K562 (cell line): ENCODE results near the gene SCAPER.

Experiments
- CEBPB ChIP-seq: fragments of 450-650 bp; IDR thresholded peaks from 2 replicates; pipeline ENCODE4 v1.6.1; 2016; ENCODE audit warnings: missing genetic modification characterization, missing compliant biosample characterization
- RBM14 ChIP-seq: fragments of 200-400 bp; formaldehyde crosslinking; IDR thresholded peaks from 2 replicates; pipeline ENCODE4 v1.6.1; 2018; ENCODE audit warnings: low read depth, mild to moderate bottlenecking, low read length, moderate library complexity, borderline replicate concordance; ENCODE audit not compliant: insufficient read depth
- ZFX ChIP-seq: sonication (generic); formaldehyde crosslinking; IDR thresholded peaks from 2 replicates; pipeline ENCODE4 v1.8.0; 2022; ENCODE audit warnings: mild to moderate bottlenecking, missing genetic modification reagents, moderate library complexity
- ZKSCAN8 ChIP-seq: fragments of 200-800 bp; sonication (Bioruptor generic); IDR thresholded peaks from 2 replicates; pipeline ENCODE4 v1.6.1; 2016; ENCODE audit warnings: missing genetic modification characterization, missing compliant biosample characterization
- ZNF212 ChIP-seq: fragments of 450-650 bp; formaldehyde crosslinking; IDR thresholded peaks from 2 replicates; pipeline ENCODE4 v1.4.0; 2020; ENCODE audit warnings: mild to moderate bottlenecking
- TF ChIP-seq, protein P1 (sequence below): sonication (generic); formaldehyde crosslinking; IDR thresholded peaks from 2 replicates; pipeline ENCODE4 v1.8.0; 2023; ENCODE audit warnings: mild to moderate bottlenecking, missing genetic modification reagents
- TF ChIP-seq, protein P2 (sequence below): fragments of 250-450 bp; sonication (Bioruptor Pico); IDR thresholded peaks from 2 replicates; pipeline ENCODE4 v1.4.0; 2020
- TF ChIP-seq, protein P3 (sequence below), 3 experiments: IDR thresholded peaks in 2 of 3; conservative IDR thresholded peaks in 1 of 3; 2 replicates each; pipeline ENCODE4 v1.5.1; 2011 to 2012; ENCODE audit warnings: low read length in 3 of 3, mild to moderate bottlenecking in 3 of 3, control low read depth in 2 of 3, improper control_type of control experiment in 1 of 3, inconsistent platforms in 1 of 3, low read depth in 1 of 3, mixed read lengths in 1 of 3, moderate library complexity in 1 of 3; ENCODE audit not compliant: insufficient read depth in 2 of 3
- TF ChIP-seq, protein P4 (sequence below): fragments of 250-450 bp; sonication (Bioruptor Pico); IDR thresholded peaks from 2 replicates; pipeline ENCODE4 v1.8.0; 2021; ENCODE audit warnings: borderline replicate concordance, mild to moderate bottlenecking, moderate library complexity; ENCODE audit not compliant: poor library complexity, severe bottlenecking

DNA sequence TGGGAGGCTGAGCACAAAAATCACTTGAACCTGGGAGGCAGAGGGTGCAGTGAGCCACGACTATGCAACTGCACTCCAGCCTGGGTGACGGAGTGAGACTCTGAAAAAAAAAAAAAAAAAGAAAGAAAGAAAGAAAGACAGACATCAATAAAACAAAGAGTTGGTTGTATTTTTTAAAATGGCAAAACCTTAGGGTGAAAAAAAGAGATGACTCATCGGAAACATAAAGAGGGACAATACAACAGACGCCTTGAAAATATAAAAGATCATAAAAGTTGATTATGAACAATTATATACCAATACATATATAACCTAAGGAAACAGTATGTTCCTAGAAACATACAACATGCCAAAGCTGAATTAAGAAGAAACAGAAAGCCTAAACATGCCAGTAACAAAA is 92.8 kb downstream of the SCAPER start:
- TF ChIP-seq CEBPB (tag): no peak
- TF ChIP-seq, protein P1, sequence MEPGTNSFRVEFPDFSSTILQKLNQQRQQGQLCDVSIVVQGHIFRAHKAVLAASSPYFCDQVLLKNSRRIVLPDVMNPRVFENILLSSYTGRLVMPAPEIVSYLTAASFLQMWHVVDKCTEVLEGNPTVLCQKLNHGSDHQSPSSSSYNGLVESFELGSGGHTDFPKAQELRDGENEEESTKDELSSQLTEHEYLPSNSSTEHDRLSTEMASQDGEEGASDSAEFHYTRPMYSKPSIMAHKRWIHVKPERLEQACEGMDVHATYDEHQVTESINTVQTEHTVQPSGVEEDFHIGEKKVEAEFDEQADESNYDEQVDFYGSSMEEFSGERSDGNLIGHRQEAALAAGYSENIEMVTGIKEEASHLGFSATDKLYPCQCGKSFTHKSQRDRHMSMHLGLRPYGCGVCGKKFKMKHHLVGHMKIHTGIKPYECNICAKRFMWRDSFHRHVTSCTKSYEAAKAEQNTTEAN (CRISPR knock-in tag): no peak
- TF ChIP-seq ZFX (CRISPR knock-in tag): no peak
- no peak for TF ChIP-seq ZKSCAN8 (CRISPR knock-in tag)
- TF ChIP-seq, protein P2, sequence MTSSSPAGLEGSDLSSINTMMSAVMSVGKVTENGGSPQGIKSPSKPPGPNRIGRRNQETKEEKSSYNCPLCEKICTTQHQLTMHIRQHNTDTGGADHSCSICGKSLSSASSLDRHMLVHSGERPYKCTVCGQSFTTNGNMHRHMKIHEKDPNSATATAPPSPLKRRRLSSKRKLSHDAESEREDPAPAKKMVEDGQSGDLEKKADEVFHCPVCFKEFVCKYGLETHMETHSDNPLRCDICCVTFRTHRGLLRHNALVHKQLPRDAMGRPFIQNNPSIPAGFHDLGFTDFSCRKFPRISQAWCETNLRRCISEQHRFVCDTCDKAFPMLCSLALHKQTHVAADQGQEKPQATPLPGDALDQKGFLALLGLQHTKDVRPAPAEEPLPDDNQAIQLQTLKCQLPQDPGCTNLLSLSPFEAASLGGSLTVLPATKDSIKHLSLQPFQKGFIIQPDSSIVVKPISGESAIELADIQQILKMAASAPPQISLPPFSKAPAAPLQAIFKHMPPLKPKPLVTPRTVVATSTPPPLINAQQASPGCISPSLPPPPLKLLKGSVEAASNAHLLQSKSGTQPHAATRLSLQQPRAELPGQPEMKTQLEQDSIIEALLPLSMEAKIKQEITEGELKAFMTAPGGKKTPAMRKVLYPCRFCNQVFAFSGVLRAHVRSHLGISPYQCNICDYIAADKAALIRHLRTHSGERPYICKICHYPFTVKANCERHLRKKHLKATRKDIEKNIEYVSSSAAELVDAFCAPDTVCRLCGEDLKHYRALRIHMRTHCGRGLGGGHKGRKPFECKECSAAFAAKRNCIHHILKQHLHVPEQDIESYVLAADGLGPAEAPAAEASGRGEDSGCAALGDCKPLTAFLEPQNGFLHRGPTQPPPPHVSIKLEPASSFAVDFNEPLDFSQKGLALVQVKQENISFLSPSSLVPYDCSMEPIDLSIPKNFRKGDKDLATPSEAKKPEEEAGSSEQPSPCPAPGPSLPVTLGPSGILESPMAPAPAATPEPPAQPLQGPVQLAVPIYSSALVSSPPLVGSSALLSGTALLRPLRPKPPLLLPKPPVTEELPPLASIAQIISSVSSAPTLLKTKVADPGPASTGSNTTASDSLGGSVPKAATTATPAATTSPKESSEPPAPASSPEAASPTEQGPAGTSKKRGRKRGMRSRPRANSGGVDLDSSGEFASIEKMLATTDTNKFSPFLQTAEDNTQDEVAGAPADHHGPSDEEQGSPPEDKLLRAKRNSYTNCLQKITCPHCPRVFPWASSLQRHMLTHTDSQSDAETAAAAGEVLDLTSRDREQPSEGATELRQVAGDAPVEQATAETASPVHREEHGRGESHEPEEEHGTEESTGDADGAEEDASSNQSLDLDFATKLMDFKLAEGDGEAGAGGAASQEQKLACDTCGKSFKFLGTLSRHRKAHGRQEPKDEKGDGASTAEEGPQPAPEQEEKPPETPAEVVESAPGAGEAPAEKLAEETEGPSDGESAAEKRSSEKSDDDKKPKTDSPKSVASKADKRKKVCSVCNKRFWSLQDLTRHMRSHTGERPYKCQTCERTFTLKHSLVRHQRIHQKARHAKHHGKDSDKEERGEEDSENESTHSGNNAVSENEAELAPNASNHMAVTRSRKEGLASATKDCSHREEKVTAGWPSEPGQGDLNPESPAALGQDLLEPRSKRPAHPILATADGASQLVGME (CRISPR knock-in tag): no peak
- TF ChIP-seq ZNF212: no peak
- TF ChIP-seq, protein P3, sequence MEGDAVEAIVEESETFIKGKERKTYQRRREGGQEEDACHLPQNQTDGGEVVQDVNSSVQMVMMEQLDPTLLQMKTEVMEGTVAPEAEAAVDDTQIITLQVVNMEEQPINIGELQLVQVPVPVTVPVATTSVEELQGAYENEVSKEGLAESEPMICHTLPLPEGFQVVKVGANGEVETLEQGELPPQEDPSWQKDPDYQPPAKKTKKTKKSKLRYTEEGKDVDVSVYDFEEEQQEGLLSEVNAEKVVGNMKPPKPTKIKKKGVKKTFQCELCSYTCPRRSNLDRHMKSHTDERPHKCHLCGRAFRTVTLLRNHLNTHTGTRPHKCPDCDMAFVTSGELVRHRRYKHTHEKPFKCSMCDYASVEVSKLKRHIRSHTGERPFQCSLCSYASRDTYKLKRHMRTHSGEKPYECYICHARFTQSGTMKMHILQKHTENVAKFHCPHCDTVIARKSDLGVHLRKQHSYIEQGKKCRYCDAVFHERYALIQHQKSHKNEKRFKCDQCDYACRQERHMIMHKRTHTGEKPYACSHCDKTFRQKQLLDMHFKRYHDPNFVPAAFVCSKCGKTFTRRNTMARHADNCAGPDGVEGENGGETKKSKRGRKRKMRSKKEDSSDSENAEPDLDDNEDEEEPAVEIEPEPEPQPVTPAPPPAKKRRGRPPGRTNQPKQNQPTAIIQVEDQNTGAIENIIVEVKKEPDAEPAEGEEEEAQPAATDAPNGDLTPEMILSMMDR (IDR thresholded peaks at IDR 0.05 in 2 of 3, conservative IDR thresholded peaks at IDR 0.05 in 1 of 3; ENCODE audit: insufficient read depth in 2 of 3, low read depth in 1 of 3, low read length in 3 of 3): no peak
- TF ChIP-seq RBM14: no peak
- TF ChIP-seq, protein P4, sequence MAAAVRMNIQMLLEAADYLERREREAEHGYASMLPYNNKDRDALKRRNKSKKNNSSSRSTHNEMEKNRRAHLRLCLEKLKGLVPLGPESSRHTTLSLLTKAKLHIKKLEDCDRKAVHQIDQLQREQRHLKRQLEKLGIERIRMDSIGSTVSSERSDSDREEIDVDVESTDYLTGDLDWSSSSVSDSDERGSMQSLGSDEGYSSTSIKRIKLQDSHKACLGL (CRISPR knock-in tag): no peak
